ENCODE measurements around the gene DNAH2.

DNA sequence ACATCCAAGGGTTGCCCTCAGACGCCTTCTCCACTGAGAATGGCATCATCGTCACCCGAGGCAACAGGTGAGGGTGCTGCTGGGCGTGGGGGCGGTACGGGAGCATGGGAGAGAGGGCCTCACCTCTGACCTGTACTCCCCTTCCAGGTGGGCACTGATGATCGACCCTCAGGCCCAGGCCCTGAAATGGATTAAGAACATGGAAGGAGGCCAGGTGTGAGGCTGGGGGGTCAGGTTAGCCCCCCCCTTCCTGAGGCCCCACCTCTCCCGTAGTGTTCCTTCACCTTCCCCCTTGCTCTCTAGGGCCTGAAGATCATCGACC is 100.1 kb downstream of the DNAH2 start:
- TF ChIP-seq CTCF (IDR thresholded peaks at IDR 0.05 in 2 of 3, conservative IDR thresholded peaks at IDR 0.05 in 1 of 3; ENCODE audit: borderline replicate concordance in 1 of 3, insufficient read depth in 1 of 3, low read depth in 2 of 3, low read length in 2 of 3): no peak
- no peak for TF ChIP-seq ZFX (IDR thresholded peaks at IDR 0.05)
- TF ChIP-seq ZNF274 (IDR thresholded peaks at IDR 0.05; ENCODE audit: low read depth, low read length): no peak
- TF ChIP-seq POLR2AphosphoS5 (IDR thresholded peaks at IDR 0.05; ENCODE audit: low read depth, low read length): no peak
- no peak for TF ChIP-seq EZH2 (IDR thresholded peaks at IDR 0.05)
- no peak for TF ChIP-seq POLR2A (IDR thresholded peaks at IDR 0.05; ENCODE audit: borderline replicate concordance, extremely low read depth, insufficient read depth, insufficient read length)
- TF ChIP-seq MAX (IDR thresholded peaks at IDR 0.05): no peak
- no peak for TF ChIP-seq SP1 (IDR thresholded peaks at IDR 0.05; ENCODE audit: low read depth)
